ENCODE results near the gene TTLL3.

DNA sequence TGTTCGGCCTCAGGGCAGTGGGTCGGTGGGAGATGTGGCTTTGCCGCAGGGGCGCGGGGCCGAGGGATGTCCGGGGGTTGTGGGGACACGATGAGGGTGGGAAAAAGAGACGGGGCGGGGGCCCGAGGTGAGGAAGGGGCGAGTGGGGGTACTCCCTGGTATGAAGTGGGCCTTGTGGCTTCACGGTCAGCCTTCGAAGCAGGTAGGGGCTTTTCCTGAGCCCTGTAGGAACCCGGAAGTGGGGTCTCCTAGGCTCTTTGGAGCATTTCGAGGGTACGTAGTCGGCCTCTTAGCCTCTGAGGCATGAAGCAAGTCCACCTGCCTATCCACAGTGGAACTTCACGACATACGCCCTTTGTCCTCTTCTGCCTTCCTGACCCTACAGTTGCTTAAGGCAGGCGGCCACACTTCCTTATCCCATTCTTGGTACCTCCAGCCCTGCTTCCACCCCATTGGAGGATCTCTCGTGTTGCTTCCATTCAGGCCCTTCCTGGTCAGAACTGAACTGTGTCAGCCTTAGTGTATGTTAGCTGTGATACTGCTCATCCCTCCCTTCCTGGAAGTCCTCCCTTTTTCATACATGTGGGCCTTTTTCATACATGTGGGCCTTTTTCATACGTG, 16.8 kb upstream of the TTLL3 start:
- TF ChIP-seq ZNF781 (CRISPR knock-in tag; IDR thresholded peaks at IDR 0.05; ENCODE audit: borderline replicate concordance, not compliant biosample characterization) (no peak), ZNF501 (CRISPR knock-in tag; IDR thresholded peaks at IDR 0.05) (no peak), ZNF24 (IDR thresholded peaks at IDR 0.05) (no peak), NFYB (CRISPR knock-in tag; IDR thresholded peaks at IDR 0.05) (no peak), ZNF431 (CRISPR knock-in tag; IDR thresholded peaks at IDR 0.05; ENCODE audit: borderline replicate concordance, low read depth) (no peak), ZZZ3 (CRISPR knock-in tag; IDR thresholded peaks at IDR 0.05; ENCODE audit: borderline replicate concordance) (no peak), RAD51 (IDR thresholded peaks at IDR 0.05; ENCODE audit: borderline replicate concordance) (no peak), ZNF121 (CRISPR knock-in tag; IDR thresholded peaks at IDR 0.05) (no peak)

All from HepG2 (cell line).